DMS153 treated with DMSO at 0.1 percent for 48 hours (cell line): ENCODE results near the gene PCDHGB1.
"Not testable (repeated sequence)": the region's sequence is repeated elsewhere in the genome, so short reads cannot be mapped to it uniquely, and the experiment has no call there.

Experiments
- DNase-seq: peaks from one replicate; lab custom pipeline; 2025; ENCODE audit not compliant: unreplicated experiment; lab: John Stamatoyannopoulos, UW

The PCDHGB1 gene

GRCh38 chr5:141345327-141345726, 4.6 kb upstream of the PCDHGB1 start:
- DNase-seq, result no peak

GRCh38 chr5:141346017-141346416, 3.9 kb upstream of the PCDHGB1 start:
- DNase-seq, result not testable (repeated sequence)

- DNase-seq, result no peak
Observed at GRCh38 chr5:141351591-141351990, 1.7 kb downstream of the PCDHGB1 start.

DNA sequence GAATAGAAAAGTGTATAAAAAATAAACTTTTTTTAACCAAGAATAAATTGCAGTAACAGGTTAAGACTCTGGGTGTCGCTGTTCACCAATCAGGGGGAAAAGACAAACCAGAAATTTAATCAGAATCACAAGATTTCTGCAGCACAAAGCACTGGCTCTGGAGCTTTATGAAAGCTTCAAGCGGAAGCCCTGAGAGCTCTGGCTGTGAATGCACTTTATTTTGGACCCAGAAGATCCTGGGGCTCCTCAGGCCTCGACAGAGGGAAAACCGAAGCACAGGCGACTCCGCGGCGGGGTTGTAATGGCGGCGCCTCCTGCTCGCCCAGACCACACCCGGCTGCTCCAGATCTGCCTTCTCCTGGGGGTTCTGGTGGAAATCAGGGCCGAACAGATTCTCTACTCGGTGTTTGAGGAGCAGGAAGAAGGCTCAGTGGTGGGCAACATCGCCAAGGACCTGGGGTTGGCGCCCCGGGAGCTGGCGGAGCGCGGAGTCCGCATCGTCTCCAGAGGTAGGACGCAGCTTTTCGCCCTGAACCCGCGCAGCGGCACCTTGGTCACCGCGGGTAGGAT, 5.1 kb downstream of the PCDHGB1 start, which contains the start of gene PCDHGA4:
Gene PCDHGA4, plus strand, starts transcription at position 122 of the 570 bp plus-strand sequence. Its CDS starts 87 bp downstream, at position 209.
- DNase-seq, result no peak

GRCh38 chr5:141355641-141356040, 5.7 kb downstream of the PCDHGB1 start:
- DNase-seq, result no peak

DNA sequence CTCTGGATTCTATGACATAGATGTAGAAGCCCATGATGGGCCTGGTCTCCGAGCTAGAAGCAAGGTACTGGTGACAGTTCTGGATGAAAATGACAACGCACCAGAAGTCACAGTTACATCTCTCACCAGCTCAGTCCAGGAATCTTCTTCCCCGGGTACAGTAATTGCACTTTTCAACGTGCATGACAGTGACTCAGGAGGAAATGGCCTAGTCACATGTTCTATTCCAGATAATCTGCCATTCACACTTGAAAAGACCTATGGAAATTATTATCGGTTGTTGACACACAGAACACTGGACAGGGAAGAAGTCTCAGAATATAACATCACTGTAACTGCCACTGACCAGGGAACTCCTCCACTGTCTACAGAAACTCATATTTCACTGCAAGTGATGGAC, 6.2 kb downstream of the PCDHGB1 start:
- DNase-seq, result no peak

GRCh38 chr5:141356950-141357349, 7.1 kb downstream of the PCDHGB1 start:
- no peak for DNase-seq

DNA sequence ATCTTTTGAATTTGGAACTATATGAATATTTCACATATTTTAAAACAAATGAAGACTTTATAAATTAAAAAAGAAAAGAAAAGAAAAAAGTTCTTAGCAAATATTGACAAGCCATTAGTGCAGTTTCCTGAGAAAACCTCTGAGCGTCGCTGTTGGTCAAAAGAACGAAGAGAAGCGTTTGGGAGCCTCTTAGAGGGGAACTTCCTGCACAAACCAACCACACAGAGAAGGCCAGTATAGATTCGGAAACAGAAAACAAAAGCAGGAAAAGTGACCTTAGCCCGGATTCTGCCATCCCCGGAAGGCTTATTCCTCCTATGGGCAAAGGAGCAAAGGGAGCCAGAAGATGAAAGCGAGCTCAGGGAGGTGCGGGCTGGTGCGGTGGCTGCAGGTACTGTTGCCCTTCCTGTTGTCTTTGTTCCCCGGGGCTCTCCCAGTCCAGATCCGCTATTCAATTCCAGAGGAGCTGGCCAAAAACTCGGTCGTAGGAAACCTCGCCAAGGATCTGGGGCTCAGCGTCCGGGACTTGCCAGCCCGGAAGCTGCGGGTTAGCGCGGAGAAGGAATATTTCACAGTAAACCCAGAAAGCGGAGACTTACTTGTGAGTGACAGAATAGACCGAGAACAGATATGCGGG, 10.0 kb downstream of the PCDHGB1 start, which contains the start of gene PCDHGB2:
Gene PCDHGB2, plus strand, starts transcription at position 205 of the 637 bp plus-strand sequence. Its CDS starts 142 bp downstream, at position 347.
- DNase-seq, result no peak

GRCh38 chr5:141360685-141361084, 10.8 kb downstream of the PCDHGB1 start:
- DNase-seq, result no peak

- no peak for DNase-seq
Observed at GRCh38 chr5:141362719-141363118, 12.8 kb downstream of the PCDHGB1 start.

DNA sequence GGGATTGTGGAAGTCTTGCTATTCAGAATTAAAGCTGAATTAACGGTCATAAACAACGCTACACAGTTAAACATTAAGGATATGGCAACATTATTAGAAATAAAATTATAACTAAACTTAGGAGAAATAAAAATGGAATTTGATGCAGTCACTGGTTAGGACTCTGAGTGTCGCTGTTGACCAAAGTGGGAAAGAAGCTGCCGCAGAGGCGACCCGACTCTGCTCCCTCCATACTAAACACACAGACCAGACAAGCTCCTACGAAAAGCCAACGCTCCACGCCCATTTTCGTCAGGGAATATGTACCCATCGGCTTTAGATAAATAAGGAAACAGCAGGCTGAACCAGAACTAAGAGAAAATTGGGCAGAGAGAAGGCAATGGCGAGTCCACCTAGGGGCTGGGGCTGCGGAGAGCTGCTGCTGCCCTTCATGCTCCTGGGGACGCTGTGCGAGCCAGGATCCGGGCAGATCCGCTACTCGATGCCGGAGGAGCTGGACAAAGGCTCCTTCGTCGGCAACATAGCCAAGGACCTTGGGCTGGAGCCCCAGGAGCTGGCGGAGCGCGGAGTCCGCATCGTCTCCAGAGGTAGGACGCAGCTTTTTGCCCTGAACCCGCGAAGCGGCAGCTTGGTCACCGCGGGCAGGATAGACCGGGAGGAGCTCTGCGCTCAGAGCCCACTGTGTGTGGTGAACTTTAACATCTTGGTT, 14.2 kb downstream of the PCDHGB1 start, which contains the start of gene PCDHGA5:
Gene PCDHGA5, plus strand, starts transcription at position 211 of the 709 bp plus-strand sequence. Its CDS starts 169 bp downstream, at position 380.
- DNase-seq, result no peak

GRCh38 chr5:141366016-141366896, 16.4 kb downstream of the PCDHGB1 start:
- DNase-seq, result no peak

DNA sequence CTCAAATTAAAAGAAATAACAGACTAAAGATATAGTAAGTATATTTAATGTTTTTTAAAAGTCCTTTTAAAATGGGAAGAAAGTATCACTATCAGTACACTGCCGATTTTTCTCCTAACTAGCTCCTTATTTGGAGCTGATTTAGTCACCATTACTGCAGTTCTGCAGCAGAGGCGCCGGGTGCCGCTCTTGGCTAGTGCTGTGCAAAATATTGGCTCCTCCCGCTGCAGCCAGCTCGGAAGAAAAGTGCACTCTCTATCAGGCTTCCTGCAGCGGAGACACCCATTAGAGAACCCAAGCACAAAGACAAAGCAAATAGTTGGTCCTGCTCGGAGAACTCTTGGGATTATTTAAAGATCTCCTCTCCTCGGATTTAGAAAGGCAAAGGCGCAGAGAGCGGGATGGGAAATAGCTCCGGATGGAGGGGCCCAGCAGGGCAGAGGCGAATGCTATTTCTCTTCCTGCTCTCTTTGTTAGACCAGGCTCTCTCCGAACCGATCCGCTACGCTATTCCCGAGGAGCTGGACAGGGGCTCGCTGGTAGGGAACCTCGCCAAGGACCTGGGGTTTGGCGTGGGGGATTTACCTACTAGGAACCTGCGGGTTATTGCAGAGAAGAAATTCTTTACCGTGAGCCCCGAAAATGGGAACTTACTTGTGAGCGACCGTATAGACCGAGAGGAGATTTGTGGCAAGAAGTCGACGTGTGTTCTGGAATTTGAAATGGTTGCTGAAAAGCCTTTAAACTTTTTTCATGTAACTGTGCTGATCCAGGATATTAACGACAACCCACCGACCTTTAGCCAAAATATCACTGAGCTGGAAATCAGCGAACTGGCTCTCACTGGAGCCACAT, 20.3 kb downstream of the PCDHGB1 start, which contains the start of gene PCDHGB3:
Gene PCDHGB3, plus strand, starts transcription at position 249 of the 855 bp plus-strand sequence. Its CDS starts 153 bp downstream, at position 402.
- no peak for DNase-seq

DNA sequence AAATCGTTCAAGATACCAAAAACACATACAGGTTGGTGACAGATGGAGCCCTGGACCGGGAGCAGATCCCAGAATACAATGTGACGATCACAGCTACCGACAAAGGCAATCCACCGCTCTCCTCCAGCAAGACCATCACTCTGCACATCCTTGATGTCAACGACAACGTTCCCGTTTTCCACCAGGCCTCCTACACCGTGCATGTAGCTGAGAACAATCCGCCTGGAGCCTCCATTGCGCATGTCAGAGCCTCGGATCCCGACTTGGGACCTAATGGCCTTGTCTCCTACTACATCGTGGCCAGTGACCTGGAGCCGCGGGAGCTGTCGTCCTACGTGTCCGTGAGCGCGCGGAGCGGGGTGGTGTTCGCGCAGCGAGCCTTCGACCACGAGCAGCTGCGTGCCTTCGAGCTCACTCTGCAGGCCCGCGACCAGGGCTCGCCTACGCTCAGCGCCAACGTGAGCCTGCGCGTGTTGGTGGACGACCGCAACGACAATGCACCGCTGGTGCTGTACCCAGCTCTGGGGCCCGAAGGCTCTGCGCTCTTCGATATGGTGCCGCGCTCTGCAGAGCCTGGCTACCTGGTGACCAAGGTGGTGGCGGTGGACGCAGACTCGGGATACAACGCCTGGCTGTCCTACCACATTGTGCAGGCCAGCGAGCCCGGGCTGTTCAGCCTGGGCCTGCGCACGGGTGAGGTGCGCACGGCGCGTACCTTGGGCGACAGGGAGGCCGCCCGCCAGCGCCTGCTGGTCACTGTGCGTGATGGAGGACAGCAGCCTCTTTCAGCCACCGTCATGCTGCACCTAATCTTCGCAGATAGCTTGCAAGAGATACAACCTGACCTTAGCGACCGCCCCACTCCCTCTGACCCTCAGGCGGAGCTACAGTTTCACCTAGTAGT, 21.9 kb downstream of the PCDHGB1 start:
- no peak for DNase-seq

- no peak for DNase-seq
Observed at GRCh38 chr5:141373673-141374317, 23.9 kb downstream of the PCDHGB1 start, which contains the start of gene PCDHGA6. TSS of gene PCDHGA6 (plus strand) at chr5:141373891. CDS start at chr5:141374084, 193 bp downstream.

DNA sequence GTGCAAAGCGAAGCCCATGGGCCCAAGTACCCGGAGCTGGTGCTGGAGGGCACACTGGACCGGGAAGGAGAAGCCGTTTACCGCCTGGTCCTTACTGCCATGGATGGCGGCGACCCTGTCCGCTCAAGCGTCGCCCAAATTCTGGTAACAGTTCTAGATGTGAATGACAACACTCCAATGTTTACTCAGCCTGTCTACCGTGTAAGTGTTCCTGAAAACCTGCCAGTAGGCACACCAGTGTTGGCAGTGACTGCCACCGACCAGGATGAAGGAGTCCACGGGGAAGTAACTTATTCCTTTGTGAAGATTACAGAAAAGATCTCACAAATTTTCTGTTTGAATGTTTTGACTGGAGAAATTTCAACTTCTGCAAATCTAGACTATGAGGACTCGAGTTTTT, 24.7 kb downstream of the PCDHGB1 start:
- DNase-seq, result no peak

DNA sequence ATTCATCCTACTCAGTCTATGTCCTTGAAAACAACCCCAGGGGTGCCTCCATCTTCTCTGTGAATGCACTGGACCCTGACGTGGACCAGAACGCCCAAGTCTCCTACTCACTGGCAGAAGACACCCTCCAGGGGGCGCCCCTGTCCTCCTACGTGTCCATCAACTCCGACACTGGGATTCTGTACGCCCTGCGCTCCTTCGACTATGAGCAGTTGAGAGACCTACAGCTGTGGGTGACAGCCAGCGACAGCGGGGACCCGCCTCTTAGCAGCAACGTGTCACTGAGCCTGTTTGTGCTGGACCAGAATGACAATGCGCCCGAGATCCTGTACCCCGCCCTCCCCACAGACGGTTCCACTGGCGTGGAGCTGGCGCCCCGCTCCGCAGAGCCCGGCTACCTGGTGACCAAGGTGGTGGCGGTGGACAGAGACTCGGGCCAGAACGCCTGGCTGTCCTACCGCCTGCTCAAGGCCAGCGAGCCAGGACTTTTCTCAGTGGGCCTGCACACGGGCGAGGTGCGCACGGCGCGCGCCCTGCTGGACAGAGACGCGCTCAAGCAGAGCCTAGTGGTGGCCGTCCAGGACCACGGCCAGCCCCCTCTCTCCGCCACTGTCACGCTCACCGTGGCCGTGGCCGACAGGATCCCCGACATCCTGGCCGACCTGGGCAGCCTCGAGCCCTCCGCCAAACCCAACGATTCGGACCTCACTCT, 25.7 kb downstream of the PCDHGB1 start:
- not testable (repeated sequence) for DNase-seq
